Loucy (cell line): ENCODE results near the gene CHMP3.

Experiments used
- H2AFZ ChIP-seq: fragments of 200-600 bp; sonication (generic); 2 replicates; pipeline ENCODE4 v1.6.0; 2016; ENCODE audit warnings: antibody characterized with exemption, mild to moderate bottlenecking, low read length, moderate library complexity
- H3F3A ChIP-seq: fragments of 200-600 bp; 2 replicates; pipeline ENCODE4 v1.6.0; 2016; ENCODE audit warnings: antibody characterized with exemption, low read depth, mild to moderate bottlenecking
- H3K27me3 ChIP-seq: fragments of 200-600 bp; sonication (generic); 2 replicates; pipeline ENCODE4 v1.6.1; 2014; ENCODE audit warnings: low read length, mild to moderate bottlenecking; ENCODE audit not compliant: insufficient read depth, poor library complexity, severe bottlenecking
- H3K36me3 ChIP-seq: fragments of 200-600 bp; sonication (generic); 2 replicates; pipeline ENCODE4 v1.6.1; 2016; ENCODE audit warnings: low read length; ENCODE audit not compliant: insufficient read depth
- H3K4me1 ChIP-seq: fragments of 200-600 bp; sonication (generic); 2 replicates; pipeline ENCODE4 v1.5.1; 2014; ENCODE audit warnings: low read length, mild to moderate bottlenecking; ENCODE audit not compliant: insufficient read depth, poor library complexity, severe bottlenecking
- H3K4me2 ChIP-seq: fragments of 200-600 bp; sonication (generic); 2 replicates; pipeline ENCODE4 v1.6.0; 2014; ENCODE audit warnings: antibody characterized with exemption, low read length, low read depth, mild to moderate bottlenecking; ENCODE audit not compliant: poor library complexity, severe bottlenecking
- H3K4me3 ChIP-seq: fragments of 200-600 bp; sonication (generic); 2 replicates; pipeline ENCODE4 v1.5.1; 2014; ENCODE audit warnings: low read length, mild to moderate bottlenecking, mixed read lengths; ENCODE audit not compliant: poor library complexity, severe bottlenecking
- H3K79me2 ChIP-seq: fragments of 200-600 bp; sonication (generic); 2 replicates; pipeline ENCODE4 v1.6.1; 2014; ENCODE audit warnings: low read length; ENCODE audit not compliant: insufficient read depth
- H3K9ac ChIP-seq: fragments of 200-600 bp; sonication (generic); 2 replicates; pipeline ENCODE4 v1.6.0; 2014; ENCODE audit warnings: mild to moderate bottlenecking, low read depth, low read length, moderate library complexity; ENCODE audit not compliant: poor library complexity, severe bottlenecking
- H3K9me2 ChIP-seq: fragments of 200-600 bp; sonication (generic); replicated peaks from 2 replicates; pipeline ENCODE4 v1.6.1; 2016; ENCODE audit warnings: low read depth, low read length, mixed read lengths
- H3K9me3 ChIP-seq: fragments of 200-600 bp; sonication (generic); 2 replicates; pipeline ENCODE4 v1.6.1; 2014; ENCODE audit warnings: mild to moderate bottlenecking, antibody characterized with exemption, low read length, low read depth; ENCODE audit not compliant: insufficient read depth
- H4K20me1 ChIP-seq: fragments of 200-600 bp; sonication (generic); 2 replicates; pipeline ENCODE4 v1.6.0; 2014; ENCODE audit warnings: antibody characterized with exemption, low read length, mild to moderate bottlenecking; ENCODE audit not compliant: insufficient read depth, poor library complexity, severe bottlenecking
- CTCF ChIP-seq: fragments of 200-600 bp; sonication (generic); conservative IDR thresholded peaks from 2 replicates; pipeline ENCODE4 v1.5.1; 2014; ENCODE audit warnings: mild to moderate bottlenecking, antibody characterized with exemption, low read length
- EZH2phosphoT487 ChIP-seq: fragments of 200-600 bp; IDR thresholded peaks from 2 replicates; pipeline ENCODE4 v1.6.1; 2018; ENCODE audit warnings: antibody characterized with exemption, mild to moderate bottlenecking, moderate library complexity, borderline replicate concordance

Gene CHMP3

DNA sequence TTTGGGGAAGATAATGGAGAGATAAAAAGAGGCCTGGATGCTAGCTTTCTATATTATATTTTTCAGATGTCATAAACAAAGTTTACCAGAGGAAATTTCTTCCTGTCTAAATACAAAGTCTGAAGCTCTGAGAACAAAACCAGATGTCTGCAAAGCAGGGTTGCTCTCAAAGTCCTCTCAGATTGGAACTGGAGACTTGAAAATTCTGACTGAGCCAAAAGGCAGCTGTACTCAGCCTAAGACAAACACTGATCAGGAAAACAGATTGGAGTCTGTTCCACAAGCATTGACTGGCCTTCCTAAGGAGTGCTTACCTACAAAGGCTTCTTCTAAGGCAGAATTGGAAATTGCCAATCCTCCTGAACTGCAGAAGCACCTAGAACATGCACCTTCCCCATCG is 96.9 kb downstream of the CHMP3 start:
- peaks cover 97% of the 10 kb centered on the region for H3K36me3 ChIP-seq
- peaks cover 32% of the 10 kb centered on the region; the same call in 1 of the 2 replicates for H3K79me2 ChIP-seq

DNA sequence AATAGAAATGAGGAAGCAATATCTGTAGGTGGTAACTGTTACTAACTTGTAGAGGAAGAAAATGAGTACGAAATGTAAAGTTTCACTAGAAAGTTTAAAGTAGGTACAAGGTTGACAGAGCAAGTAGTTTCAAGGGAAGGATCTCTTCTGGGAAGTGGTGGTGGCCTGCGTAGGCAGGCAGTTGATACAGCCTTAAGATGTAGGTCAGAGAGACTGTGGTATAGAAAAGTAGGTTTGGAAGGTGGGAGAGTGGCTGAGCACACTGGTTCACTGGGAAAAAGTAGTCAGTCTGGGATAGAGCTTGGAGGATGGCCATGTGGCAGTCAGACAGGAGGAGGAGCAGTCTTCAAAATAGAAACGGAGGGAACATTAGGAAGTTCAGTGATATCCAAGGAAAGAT is 98.6 kb downstream of the CHMP3 start:
- Histone ChIP-seq H3K4me1 (no peaks in the 10 kb centered on the region), H3K79me2 (peaks cover 32% of the 10 kb centered on the region; the same call in 1 of the 2 replicates), H3K9ac (no peak overlapping the region), H4K20me1 (peaks cover 14% of the 10 kb centered on the region), H3K36me3 (peaks cover 100% of the 10 kb centered on the region), H3K9me2 (no peaks in the 10 kb centered on the region), H3K4me3 (no peak overlapping the region), H3K9me3 (no peaks in the 10 kb centered on the region), H3K27me3 (no peaks in the 10 kb centered on the region), H2AFZ (no peak overlapping the region), H3K4me2 (no peak overlapping the region), H3F3A (no peaks in the 10 kb centered on the region)
- TF ChIP-seq CTCF = no peak
- TF ChIP-seq EZH2phosphoT487 = no peak

More for the DNA sequence above, 96.9 kb downstream of the CHMP3 start:
- Histone ChIP-seq H3F3A (no peaks in the 10 kb centered on the region), H3K4me3 (no peak overlapping the region), H3K9ac (no peak overlapping the region), H3K27me3 (no peaks in the 10 kb centered on the region), H3K4me2 (no peak overlapping the region), H3K9me3 (no peaks in the 10 kb centered on the region), H4K20me1 (peaks cover 15% of the 10 kb centered on the region), H2AFZ (no peak overlapping the region), H3K9me2 (no peaks in the 10 kb centered on the region), H3K4me1 (no peaks in the 10 kb centered on the region)
- TF ChIP-seq EZH2phosphoT487 (no peak), CTCF (no peak)

DNA sequence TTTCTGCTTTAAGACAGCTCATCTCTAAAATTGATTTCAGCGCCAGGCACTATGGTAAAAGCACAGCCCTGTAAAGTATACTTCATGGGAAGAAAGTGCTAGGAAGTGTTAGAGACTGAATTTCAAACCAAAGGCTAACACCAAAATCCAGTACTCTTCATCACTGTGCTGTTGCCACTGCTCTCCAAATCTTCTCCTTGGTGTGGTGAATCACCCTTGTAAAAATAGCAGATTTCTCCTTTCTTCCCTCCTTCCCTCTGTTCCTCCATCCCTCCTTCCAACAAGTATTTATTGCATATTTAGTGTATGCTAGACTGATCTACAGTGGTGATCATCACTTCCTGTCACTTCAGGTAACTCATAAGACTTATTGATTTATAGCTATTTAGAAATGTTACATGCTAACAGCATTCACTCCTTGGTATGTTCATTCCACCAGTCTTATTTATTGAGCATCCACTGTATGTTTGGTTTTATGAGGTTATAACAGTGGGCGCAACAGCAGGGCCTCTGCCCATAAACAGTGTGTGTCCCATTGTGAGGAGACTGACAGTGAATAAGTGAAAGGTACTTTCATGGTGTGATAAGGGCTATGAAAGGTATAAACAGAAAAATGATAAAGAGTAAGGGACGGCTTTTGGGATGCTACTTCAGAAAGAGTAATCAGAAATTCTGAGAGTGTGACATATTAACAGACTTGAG is 102.0 kb downstream of the CHMP3 start:
- Histone ChIP-seq H3K9me2 (no peaks in the 10 kb centered on the region), H3K36me3 (peaks cover 100% of the 10 kb centered on the region), H3K4me3 (no peak overlapping the region), H3K27me3 (no peaks in the 10 kb centered on the region), H3K4me2 (no peak overlapping the region), H4K20me1 (no peaks in the 10 kb centered on the region), H3K9ac (no peak overlapping the region), H3K9me3 (no peaks in the 10 kb centered on the region), H3F3A (no peaks in the 10 kb centered on the region), H2AFZ (no peak overlapping the region), H3K4me1 (no peaks in the 10 kb centered on the region), H3K79me2 (peaks cover 7% of the 10 kb centered on the region; the same call in 1 of the 2 replicates)
- TF ChIP-seq EZH2phosphoT487 = no peak
- TF ChIP-seq CTCF = no peak
